Stimulated activated CD4-positive, alpha-beta T cell treated with anti-CD3 and anti-CD28 coated beads, Interleukin-15, amount 100 ng/mL, for 24 hours (primary cell): ENCODE results near the gene PIP5K1A.
A peak's percentile ranks its signal among the peaks of the same experiment; 100 is the strongest.
"Not testable (repeated sequence)": the region's sequence is repeated elsewhere in the genome, so short reads cannot be mapped to it uniquely, and the experiment has no call there.

Experiments used
- DNase-seq: peaks from one replicate; pipeline ENCODE4 v3.0.0-alpha.2; 2020

Gene PIP5K1A, protein sequence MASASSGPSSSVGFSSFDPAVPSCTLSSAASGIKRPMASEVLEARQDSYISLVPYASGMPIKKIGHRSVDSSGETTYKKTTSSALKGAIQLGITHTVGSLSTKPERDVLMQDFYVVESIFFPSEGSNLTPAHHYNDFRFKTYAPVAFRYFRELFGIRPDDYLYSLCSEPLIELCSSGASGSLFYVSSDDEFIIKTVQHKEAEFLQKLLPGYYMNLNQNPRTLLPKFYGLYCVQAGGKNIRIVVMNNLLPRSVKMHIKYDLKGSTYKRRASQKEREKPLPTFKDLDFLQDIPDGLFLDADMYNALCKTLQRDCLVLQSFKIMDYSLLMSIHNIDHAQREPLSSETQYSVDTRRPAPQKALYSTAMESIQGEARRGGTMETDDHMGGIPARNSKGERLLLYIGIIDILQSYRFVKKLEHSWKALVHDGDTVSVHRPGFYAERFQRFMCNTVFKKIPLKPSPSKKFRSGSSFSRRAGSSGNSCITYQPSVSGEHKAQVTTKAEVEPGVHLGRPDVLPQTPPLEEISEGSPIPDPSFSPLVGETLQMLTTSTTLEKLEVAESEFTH

DNA sequence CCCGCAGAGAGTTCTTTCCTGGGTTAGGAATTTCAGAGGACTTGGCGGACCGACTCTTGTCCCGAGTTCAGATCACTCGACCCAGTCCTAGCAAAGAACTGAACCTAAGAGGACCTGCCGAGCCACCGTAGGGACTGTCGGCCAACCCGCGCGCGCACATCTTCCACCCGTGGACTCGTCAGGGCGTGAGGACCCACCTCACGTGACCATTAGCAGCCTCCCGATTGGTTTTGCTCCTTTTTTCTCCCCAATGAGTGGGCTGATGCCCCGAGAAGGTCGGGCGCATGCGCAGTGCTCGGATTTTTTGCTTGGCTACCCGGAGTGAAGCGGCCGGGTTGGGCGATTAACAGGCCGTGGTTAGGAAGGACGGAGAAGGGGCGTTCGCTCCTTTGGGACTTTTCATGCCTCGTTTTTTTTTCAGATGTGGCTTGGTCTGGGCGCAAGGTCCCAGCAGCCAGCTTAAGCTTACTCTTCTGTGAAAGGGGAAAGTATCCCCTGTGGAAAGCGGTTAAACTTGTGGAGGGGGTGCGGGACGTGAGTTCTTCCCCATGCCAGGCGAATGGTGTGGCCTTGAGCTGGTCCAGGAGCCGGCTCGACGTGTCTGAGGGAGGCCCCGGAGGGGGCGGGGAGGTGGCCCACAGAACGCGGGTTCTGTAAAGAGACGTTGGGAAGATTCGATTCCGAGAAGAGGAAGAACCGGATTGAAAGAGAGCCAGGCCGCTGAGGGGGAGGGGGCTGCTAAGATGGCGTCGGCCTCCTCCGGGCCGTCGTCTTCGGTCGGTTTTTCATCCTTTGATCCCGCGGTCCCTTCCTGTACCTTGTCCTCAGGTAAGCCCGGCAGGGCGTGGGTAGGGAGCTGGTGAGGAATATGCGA is at the start of gene PIP5K1A:
Gene PIP5K1A, plus strand, starts transcription at position 299 of the 874 bp plus-strand sequence. Its CDS starts 445 bp downstream, at position 744.
- peak; percentile 99 for DNase-seq

DNA sequence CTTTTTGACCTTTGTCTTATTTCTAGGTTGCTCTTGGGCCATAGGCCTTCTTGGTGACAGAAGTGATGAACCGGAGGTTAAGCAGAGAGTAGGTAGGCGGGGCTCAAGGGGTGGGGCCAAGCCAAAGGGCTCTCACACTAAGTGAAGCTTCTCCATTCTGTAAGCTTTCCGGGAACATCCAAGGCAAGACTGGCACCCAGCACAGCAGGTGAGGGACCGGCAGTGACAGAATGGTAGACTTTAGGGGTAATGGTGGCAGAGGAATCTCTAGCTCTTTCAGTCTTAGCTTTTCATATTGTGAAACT is 41.9 kb upstream of the PIP5K1A start, which contains the start of gene TNFAIP8L2:
Gene TNFAIP8L2, plus strand, starts transcription at position 135 of the 305 bp plus-strand sequence. CDS start 2,049 bp downstream, outside the sequence.
- peak; percentile 93 for DNase-seq

DNA sequence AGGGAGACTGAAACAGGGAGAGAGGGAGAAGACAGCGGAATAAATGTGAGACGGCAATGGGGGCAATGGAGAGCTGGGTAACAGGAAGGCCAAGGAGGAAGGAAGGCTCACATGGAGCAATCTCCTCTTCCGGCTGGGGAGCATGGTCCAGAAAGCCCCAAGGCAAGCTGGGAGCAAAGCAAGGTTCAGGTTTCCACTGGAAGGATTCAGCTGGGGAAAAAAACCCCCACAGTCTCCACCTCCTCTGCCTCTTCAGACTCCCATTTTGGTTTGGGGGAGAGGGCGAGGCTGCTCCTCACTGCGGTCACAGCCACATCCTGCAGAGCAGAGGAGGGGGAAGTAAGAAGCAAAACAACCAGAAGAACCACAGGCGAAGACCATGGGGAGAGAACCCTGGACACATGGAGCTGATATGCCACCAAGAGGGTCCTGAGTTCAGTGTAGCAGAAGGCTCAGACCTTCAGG is 41.3 kb upstream of the PIP5K1A start:
- peak; percentile 79 for DNase-seq

DNA sequence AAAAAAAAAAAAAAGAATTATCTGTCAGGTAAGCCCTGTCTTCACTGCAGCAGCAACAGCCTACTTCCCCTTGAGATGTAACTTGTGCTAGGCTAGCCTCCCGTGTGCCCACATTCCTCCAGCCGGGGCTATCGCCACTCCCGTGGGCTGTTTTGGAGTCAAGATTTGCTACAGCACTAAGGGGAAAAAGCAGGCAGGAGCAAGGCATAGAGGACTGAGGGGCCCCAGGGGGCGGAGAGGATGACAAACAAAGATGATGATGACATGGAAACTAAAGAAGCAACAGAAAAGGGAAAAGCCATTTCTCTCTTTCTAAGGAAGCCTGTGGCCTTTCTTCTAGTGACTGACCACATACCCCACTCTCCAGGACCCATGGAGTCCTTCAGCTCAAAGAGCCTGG is 40.0 kb upstream of the PIP5K1A start:
- DNase-seq: peak; percentile 73

DNA sequence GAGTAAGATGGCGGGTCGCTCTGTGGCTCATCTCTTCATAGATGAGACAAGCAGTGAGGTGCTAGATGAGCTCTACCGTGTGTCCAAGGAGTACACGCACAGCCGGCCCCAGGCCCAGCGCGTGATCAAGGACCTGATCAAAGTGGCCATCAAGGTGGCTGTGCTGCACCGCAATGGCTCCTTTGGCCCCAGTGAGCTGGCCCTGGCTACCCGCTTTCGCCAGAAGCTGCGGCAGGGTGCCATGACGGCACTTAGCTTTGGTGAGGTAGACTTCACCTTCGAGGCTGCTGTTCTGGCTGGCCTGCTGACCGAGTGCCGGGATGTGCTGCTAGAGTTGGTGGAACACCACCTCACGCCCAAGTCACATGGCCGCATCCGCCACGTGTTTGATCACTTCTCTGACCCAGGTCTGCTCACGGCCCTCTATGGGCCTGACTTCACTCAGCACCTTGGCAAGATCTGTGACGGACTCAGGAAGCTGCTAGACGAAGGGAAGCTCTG is 39.6 kb upstream of the PIP5K1A start:
- DNase-seq: peak; percentile 31

DNA sequence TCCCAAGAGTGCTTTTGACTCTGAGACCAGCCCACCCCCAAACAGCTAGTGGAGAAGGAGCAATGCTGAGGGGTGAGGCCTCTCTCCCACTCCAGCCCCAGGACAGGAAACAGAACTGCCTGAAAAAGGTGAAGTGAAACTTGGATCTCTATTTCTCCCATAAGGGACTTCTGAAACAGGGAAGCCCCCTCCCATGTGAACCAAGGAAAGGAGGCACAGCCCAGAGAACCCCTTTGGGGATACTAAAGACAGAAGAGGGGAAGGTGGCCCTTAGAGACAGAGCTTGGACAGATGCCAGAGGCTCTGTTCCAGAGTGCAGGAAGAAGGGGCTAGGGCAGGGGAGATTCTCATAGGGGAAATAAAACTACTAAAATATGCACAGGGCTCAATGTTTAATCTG is 39.0 kb upstream of the PIP5K1A start:
- DNase-seq: no peak

DNA sequence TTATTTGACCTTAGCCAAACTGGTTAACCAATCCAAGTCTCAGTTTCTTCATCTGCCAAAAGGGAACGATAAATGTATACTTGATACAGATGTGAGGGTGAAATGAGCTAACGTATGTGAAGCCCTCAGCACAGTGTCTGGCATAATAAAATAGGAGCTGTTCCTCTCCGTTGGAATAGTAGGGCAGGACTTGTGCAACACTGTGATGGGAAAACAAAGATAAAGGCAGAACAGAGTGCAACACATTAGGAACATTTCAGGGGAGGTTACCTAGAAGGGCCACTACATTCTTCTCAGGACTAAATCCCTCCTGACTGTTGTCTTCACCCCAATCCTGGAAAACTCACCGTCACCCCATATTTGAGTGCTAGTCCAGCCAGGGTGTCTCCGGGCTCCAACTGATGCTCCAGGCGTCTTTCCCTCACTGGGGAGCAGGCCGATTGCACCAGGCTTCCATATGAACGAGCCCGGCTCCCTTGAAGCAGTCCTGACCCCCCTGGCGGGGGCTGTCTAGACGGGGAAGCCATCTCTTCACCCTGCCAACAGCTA is 33.5 kb upstream of the PIP5K1A start:
- no peak for DNase-seq

DNA sequence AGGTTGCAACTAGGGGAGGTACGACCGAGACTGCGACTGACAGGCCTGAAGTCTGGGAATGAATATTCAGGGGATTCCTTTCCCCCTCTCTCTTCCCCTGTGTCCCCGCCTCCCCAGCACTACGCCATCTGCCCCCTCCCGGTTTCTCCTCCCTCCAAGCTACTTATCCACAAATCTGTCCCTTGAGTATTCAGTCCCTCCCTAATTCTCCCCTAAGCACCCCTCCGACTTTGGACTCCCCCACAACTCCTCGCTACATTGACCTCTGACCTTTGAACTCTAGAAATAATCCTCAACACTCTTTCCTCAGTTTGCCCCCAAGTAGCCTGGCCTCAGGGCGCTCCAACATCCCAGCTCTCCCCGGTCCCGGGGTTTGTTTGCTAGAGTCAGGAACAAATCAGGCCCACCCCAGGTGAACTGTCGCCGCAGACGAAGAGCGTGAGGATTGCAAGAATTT is 33.0 kb upstream of the PIP5K1A start:
- DNase-seq: no peak

DNA sequence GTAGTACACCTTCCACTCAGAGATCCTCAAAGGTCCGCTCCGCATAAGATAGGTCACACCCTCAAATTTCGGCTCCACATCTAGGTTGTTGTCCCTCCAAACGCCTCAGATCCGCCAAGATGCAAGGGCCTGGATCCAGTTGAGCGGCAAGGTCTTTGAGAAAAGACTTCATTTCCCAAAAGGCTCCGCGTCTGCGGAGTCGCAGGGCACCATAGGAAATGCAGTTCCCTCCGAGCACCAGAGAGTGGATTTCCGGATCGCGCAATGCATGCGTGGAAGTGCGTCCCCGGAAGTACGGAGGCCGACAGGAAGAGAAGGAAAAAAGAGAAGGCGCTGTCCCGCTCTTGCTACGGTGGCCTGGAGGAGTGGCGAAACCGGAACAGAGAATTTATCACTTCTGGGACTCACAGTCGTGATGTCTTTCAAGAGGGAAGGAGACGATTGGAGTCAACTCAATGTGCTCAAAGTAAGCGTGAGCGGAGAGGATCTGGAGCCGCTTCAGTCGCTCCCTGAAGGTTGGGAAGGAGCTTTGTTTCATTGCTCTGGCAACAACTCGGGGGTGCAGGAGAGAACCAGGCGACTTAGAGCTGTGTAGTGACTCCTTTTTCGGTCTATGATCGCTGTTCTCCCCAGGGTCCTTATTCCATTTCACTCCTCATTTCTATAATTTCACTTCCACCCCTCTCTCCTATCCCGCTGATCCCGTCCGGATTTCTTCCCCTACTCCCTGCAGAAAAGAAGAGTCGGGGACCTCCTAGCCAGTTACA is 32.4 kb upstream of the PIP5K1A start, which contains the start of the genes LYSMD1 and SCNM1:
Gene LYSMD1, minus strand, starts transcription at position 165 of the 767 bp plus-strand sequence. CDS start 644 bp downstream, outside the sequence.
Gene SCNM1, plus strand, starts transcription at position 407 of the 767 bp plus-strand sequence. Its CDS starts 9 bp downstream, at position 416.
- peak; percentile 97 for DNase-seq

DNA sequence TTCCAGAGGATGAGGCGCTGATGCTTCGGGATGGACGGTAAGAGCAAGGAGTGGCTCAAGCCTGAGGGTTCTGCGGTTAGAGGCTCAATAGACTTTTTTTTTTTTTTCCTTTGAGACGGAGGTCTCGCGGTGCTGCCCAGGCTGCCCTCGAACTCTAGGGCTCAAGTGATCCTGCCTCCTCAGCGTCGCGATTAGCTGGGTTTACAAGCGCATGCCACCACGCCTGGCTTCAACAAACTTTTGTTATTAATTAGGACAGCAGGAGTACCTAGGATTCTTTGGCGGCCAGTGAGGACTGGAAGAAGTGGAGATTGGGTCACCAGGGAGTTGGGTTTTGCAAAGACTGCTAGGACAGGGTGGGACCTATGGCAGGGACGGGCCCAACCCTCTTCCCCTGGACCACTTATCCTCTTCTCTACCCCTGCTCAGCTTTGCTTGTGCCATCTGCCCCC is 31.8 kb upstream of the PIP5K1A start:
- DNase-seq: no peak

DNA sequence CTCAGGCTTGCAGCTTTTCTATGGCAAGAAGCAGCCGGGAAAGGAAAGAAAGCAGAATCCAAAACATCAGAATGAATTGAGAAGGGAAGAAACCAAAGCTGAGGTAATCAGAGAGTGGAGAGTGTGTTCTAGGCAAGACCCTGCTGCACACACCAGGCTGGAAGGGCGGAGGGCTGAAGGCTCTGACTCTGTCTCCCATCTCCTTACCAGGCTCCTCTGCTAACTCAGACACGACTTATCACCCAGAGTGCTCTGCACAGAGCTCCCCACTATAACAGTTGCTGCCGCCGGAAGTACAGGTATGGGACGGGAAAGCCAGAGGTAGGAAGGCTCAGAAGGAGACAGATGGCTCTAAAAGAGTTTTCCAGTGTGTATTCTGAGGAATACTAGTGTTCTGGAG is 31.2 kb upstream of the PIP5K1A start:
- DNase-seq: no peak

DNA sequence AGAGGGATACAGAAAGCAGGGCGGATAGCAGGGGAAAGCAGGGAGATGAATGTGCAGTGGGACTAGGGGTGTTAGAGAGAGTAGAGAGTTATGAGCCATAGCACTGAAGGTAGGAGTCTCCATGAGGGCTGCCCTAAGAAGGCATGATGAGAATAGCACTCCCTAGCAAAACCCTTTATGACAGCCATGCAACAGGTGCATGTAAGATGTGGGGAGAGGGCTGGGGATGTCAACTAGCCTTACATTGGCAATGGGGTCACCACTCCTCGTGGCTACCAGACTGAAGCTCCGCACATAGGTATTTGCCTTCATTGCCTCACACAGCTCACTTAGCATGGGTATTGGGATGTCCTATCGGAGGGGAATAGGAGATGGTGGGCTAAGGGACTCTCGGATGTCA is 27.2 kb upstream of the PIP5K1A start:
- no peak for DNase-seq

DNA sequence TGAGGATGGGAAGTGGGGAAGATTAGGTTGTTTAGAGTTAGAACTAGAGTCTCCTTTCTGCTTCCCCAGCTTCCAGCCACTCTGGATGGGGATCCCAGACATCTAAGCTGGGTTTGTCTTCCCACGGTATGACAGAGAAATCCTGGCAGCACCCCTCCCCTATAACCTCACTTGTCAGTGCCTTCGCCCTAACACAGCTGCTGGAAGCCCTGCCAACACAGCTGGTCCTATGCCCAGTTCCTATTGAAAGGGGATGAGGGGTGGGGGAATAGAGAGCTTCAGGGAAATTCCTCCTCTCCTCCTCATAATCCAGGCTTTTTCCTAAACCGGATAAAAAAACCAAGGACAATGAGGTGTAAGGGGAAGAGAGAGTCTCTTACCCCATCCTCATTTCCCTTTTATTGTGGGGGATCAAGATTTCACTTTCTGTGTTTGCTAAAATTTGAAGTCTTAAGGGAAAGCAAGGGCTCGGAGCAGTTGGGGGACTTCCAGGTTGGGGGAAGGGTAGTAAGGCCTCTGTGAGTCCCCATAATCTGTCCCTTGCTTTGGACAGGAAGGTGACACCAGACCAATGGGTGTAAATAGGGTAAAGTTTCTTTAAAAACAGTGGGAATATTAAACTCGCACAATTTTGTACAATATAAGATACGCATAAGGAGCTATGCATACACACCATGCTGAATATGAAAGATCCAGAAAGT is 23.2 kb upstream of the PIP5K1A start:
- DNase-seq: no peak

DNA sequence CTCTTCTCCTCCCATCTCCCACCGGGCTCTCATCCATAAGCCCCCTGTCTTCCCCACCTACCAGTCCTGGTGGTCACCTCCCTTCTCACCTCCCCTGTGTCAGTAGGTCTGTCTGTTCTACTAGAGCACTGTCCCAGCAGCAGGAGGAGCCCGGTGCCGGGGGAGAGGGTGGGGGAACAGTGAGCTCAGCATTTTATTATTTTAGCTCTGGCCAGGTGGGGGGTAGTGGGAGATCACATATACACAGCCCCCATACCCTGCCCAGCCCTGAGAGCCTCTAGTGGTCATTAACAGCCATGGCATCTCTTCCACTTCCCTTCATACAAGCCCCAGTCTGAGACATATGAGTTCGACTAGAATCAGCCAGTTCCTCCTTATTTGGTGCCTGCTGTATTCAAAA is 22.5 kb upstream of the PIP5K1A start, which contains the start of gene TMOD4:
Gene TMOD4, minus strand, starts transcription at position 119 of the 400 bp plus-strand sequence. CDS start 1,106 bp downstream, outside the sequence.
- DNase-seq: no peak

DNA sequence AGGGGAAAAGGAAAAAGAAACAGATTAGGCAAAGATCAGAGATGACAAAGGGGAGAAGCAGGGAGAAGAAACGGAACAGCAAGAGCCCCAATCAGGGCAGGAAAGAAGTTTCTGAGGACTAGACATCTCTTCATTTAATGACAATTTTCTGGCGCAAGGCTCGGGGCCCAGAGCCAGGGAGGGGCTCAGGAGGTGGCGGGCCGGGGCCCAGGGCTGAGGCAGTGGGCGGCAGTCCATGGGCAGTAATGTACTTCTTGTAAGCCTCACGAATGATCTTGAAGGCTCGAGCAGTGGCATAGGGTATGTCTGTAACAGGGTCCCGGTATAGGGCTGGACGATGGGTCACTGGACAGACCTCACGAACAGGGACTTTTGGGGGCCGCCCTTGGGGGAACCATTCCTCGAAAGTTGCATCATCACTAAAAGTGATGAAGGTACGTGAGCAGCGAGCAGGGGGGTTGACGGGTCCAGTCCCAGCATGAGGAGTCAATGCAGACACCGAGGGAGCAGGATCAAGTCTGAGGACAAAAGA is 21.8 kb upstream of the PIP5K1A start:
- DNase-seq: no peak

DNA sequence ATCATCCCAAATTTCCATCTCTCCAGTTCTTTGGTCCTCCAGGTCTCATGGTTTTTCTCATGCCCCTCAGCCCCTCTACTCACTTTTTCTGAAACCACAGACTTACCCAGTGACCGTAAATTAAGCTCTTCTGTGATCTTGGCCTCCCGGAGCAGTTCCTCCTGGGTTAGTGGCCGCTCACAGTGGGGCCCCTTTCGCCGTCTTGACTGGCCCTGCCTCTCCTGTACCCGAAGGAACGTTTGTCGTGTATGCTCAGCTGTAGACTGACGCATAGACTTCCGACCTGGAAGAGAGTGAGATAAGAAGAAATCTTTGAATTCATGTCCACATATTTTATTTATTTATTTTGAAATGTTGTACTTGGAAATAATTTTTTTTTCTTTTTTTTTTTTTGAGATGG is 14.1 kb upstream of the PIP5K1A start:
- DNase-seq: no peak

DNA sequence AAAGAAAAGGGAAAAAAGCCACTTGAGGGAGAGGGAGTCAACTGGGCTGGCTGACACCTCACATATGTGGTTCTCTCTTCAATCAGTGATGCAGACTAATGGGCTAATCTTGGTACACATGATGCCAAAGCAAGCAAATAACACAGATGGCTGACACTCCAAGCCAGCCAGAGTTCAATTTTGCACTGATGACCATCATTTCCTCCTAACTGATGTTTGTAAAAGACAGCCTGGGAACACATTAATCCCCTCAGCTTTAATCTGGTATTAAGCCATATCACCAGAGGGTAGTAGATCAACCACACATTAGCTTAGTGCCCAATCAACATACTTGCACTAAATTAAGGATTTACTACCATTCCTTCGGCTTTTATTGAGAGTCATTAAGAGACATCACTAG is 11.1 kb upstream of the PIP5K1A start:
- no peak for DNase-seq

DNA sequence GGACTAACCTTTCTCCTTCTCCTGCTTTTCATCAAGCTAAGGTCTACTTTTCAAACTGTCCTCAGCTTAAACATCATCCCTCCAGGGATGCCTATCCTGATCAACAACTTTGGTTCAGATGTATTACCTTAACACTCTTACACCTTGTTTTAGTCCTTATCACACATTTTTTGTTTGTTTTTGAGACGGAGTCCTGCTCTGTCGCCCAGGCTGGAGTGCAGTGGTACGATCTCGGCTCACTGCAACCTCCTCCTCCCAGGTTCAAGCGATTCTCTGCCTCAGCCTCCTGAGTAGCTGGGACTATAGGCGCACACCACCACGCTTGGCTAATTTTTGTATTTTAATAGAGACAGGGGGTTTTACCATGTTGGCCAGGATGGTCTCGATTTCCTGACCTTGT is 9.7 kb upstream of the PIP5K1A start:
- DNase-seq: not testable (repeated sequence)

DNA sequence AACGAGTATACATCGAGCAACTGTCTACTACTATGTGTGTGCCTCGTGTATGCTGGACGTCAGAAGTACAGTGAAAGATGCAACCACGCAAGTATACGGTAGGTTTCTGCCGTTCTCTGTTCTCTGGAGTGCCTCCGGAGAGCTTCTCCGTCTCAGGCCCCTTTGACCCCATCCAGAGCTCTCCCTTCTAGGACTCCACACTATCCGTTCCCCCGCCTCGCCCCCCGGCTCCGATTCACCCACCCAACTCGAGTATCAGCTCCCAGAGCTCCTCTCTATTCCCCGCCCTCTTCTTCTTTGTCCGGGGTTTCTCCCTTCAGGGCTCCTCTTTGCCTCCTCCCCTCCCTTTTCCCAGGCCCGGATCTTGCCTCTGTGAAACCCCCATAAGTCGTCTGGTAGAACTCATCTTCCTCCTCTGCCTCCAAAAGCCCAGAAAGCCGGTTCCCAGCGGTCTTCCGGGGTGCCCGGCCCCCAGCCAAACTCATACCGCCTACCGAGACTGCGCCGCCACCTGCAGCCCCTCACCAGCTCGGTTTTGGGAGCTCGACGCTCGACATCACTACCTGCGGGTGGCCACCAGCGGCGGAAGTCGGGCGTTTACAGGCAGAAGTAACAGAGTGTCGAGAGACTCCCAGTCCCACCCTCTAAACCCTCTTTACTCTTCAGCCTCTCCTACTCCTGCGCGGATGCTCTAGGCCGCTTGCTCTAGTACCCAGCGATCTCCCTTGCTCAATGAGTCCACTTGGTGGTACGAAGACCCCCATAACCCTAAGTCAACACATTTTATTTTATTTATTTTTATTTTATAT is 8.5 kb upstream of the PIP5K1A start, which contains the start of gene VPS72:
Gene VPS72, minus strand, starts transcription at position 561 of the 809 bp plus-strand sequence. Its CDS starts 76 bp downstream, at position 485.
- peak; percentile 91 for DNase-seq
